ENCODE results near the gene SCFD2.

- no peak for TF ChIP-seq EZH2 (IDR thresholded peaks at IDR 0.05; ENCODE audit: borderline replicate concordance, low read depth, low read length, poor library complexity, severe bottlenecking)
- no peak for TF ChIP-seq CTCF (conservative IDR thresholded peaks at IDR 0.05; ENCODE audit: low read depth, low read length)
These were observed 238.5 kb downstream of the SCFD2 start for GRCh38 chr4:53127365-53127764.

Measured in A673 (cell line).